ENCODE data around the gene CPNE5. TPM values are rescaled to one million over a fixed set of nuclear protein-coding genes. Genes with fewer than 3 reads are reported as not detected.

CPNE5 gene
- total RNA-seq, 3 donors from 2014 or later (not counting 1 experiment from before 2014, with no cell fraction given): 1.2 to 8.5 (median 2.0) TPM

DNA sequence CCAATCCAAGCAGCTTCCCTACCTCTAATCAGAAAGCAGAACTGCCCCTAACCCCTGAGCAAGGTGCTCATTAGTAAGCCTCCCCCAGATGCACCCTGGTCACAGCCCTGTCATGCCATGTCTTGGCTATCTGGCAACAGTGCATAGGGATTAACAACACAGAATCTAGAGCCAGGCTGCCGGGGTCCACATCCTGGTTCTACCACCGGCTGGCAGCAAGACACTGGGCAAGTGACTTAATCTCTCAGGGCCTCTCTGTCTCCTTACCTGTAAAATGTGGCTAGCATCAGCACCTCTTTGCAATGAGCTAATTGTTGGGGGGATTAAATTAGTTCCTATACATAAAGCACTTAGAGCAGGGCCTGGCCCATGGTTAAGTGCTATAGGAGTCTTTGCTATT, 68.1 kb downstream of the CPNE5 start:
- Mint-ChIP-seq H3K27ac (peak overlapping the region; percentile 87 to 91), H3K4me1 (peaks cover 34 to 54% of the 10 kb centered on the region in 2 donors), H3K9me3 (no peaks in the 10 kb centered on the region), H3K27me3 (ENCODE audit: low read depth in 2 of 2) (no peaks in the 10 kb centered on the region), H3K4me3 (peak overlapping the region; percentile 73), H3K36me3 (no peaks in the 10 kb centered on the region)
- TF ChIP-seq, protein P1, sequence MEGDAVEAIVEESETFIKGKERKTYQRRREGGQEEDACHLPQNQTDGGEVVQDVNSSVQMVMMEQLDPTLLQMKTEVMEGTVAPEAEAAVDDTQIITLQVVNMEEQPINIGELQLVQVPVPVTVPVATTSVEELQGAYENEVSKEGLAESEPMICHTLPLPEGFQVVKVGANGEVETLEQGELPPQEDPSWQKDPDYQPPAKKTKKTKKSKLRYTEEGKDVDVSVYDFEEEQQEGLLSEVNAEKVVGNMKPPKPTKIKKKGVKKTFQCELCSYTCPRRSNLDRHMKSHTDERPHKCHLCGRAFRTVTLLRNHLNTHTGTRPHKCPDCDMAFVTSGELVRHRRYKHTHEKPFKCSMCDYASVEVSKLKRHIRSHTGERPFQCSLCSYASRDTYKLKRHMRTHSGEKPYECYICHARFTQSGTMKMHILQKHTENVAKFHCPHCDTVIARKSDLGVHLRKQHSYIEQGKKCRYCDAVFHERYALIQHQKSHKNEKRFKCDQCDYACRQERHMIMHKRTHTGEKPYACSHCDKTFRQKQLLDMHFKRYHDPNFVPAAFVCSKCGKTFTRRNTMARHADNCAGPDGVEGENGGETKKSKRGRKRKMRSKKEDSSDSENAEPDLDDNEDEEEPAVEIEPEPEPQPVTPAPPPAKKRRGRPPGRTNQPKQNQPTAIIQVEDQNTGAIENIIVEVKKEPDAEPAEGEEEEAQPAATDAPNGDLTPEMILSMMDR (IDR thresholded peaks at IDR 0.05): no peak
- DNase-seq (no peak), ATAC-seq (no peak)
- Histone ChIP-seq H3K27ac (ENCODE audit: low read length) (peak overlapping the region; percentile 9), H3K4me1 (ENCODE audit: control insufficient read depth, insufficient read depth, low read length) (peaks cover 44% of the 10 kb centered on the region), H3K27me3 (ENCODE audit: control insufficient read depth, insufficient read depth, low read length) (no peaks in the 10 kb centered on the region), H3K36me3 (ENCODE audit: control insufficient read depth, insufficient read depth, low read length) (no peaks in the 10 kb centered on the region), H3K4me3 (ENCODE audit: low read length) (no peak overlapping the region), H3K9me3 (ENCODE audit: control insufficient read depth, insufficient read depth, low read length) (no peaks in the 10 kb centered on the region)
- WGBS (ENCODE audit: insufficient coverage): 92% methylated on average over 2 of the region's 2 CpGs
- intact Hi-C loops (cut with micrococcal nuclease): no loop called here

DNA sequence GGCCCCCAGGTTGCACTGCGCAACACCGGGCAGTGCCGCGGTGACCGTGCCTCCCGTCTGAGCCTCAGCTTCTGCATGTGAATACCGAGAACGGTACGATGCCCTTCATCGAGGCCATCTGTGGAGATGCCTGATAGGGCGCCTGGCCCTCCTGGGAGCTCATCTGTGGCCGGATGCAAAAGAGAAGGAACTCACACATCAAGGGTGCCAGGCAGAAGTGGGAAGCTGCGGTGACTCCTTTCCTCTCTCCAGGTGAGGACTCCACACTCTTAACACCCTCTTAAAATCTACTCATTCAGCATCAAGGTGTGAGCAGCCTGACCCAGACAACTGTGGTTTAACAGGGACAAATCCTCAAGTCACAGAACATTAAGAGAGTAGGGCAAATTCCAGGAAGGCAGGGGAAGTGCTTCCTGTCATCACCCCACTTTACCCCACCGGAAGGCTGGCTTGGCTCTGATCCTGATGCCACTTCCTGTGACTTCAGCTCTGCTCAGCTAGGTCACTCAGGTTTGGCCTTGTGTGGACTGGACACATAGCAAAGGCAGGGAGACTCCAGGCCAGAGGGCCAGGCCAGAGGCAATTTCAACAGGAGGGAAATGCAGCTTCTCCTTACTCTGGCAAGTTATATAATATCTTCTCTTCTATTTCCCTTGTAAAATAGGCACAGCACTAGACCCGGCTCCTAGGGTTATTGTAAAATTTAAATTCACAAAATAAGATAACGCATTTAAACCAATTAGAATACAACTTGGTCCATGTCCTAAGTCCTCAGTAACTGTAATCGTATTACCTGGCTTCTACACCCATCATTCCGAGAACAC, 69.4 kb downstream of the CPNE5 start:
- H3K9me3 ChIP-seq (ENCODE audit: control insufficient read depth, insufficient read depth, low read length): no peaks in the 10 kb centered on the region
- H3K9me3 Mint-ChIP-seq: no peaks in the 10 kb centered on the region
- 20% methylated on average over 18 of the region's 18 CpGs for WGBS (ENCODE audit: insufficient coverage)
- H3K36me3 ChIP-seq (ENCODE audit: control insufficient read depth, insufficient read depth, low read length): no peaks in the 10 kb centered on the region
- ATAC-seq: peak; percentile 45 to 59 (median 56)
- DNase-seq: peak in 1 of 2 donors; percentile 53
- no peaks in the 10 kb centered on the region for H3K27me3 ChIP-seq (ENCODE audit: control insufficient read depth, insufficient read depth, low read length)
- peaks cover 37 to 48% of the 10 kb centered on the region in 2 donors for H3K4me1 Mint-ChIP-seq
- no peak overlapping the region for H3K4me3 ChIP-seq (ENCODE audit: low read length)
- TF ChIP-seq, protein P1 (IDR thresholded peaks at IDR 0.05): no peak
- H3K4me1 ChIP-seq (ENCODE audit: control insufficient read depth, insufficient read depth, low read length): peaks cover 53% of the 10 kb centered on the region
- peak overlapping the region; percentile 73 for H3K4me3 Mint-ChIP-seq
- no peaks in the 10 kb centered on the region for H3K36me3 Mint-ChIP-seq
- no peaks in the 10 kb centered on the region for H3K27me3 Mint-ChIP-seq (ENCODE audit: low read depth in 2 of 2)
- intact Hi-C loops (cut with micrococcal nuclease): no loop called here
- H3K27ac Mint-ChIP-seq: peak overlapping the region; percentile 87 to 91
- H3K27ac ChIP-seq (ENCODE audit: low read length): peak overlapping the region; percentile 39

DNA sequence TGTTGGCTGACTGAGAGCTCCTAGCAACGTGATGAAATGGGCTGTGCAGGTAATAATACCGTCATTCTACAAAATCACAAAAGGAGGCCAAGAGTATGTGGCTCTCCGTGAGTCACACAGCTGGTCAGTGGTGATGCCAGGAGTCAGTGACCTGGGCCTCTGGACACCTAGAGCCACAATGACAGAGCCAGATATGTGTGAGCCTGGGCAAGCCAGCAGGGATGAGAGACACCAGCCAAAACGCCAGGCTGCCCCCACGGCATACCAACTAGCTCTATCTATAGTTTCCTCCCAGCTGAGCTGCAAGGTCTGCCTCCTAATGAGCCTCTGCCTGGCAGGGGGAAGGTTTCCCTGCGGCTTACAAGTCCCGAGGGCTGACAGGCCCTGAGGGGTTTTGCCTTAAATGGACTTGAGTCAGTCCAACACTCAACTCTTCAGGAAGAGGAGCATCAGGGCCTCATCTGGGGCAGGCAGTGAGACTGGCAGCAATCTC, 70.0 kb downstream of the CPNE5 start:
- H3K27me3 ChIP-seq (ENCODE audit: control insufficient read depth, insufficient read depth, low read length): no peaks in the 10 kb centered on the region
- Mint-ChIP-seq H3K4me1 (peaks cover 37 to 48% of the 10 kb centered on the region in 2 donors), H3K36me3 (no peaks in the 10 kb centered on the region), H3K27me3 (ENCODE audit: low read depth in 2 of 2) (no peaks in the 10 kb centered on the region), H3K9me3 (no peaks in the 10 kb centered on the region), H3K4me3 (peak overlapping the region; percentile 73), H3K27ac (peak overlapping the region; percentile 87 to 91)
- DNase-seq (no peak), ATAC-seq (peak in 1 of 3 donors; percentile 16)
- TF ChIP-seq, protein P1 (IDR thresholded peaks at IDR 0.05): no peak
- H3K4me1 ChIP-seq (ENCODE audit: control insufficient read depth, insufficient read depth, low read length): peaks cover 53% of the 10 kb centered on the region
- 53% methylated on average over 7 of the region's 7 CpGs for WGBS (ENCODE audit: insufficient coverage)
- intact Hi-C loops (cut with micrococcal nuclease): no loop called here
- H3K27ac ChIP-seq (ENCODE audit: low read length): peak overlapping the region; percentile 39
- no peaks in the 10 kb centered on the region for H3K9me3 ChIP-seq (ENCODE audit: control insufficient read depth, insufficient read depth, low read length)
- no peak overlapping the region for H3K4me3 ChIP-seq (ENCODE audit: low read length)
- H3K36me3 ChIP-seq (ENCODE audit: control insufficient read depth, insufficient read depth, low read length): no peaks in the 10 kb centered on the region

Data from natural killer cell (primary cell).